Vagina (tissue), 2 donors: ENCODE measurements around the gene FBXO4.

Experiments
- CTCF ChIP-seq, 3 experiments: fragments of 450-650 bp in 2 of 3; fragments of 200-600 bp in 1 of 3; sonication (generic) in 1 of 3; IDR thresholded peaks; one replicate each; pipeline ENCODE4 v1.5.1; 2017 to 2019; ENCODE audit warnings: antibody characterized with exemption in 3 of 3, mild to moderate bottlenecking in 2 of 3, moderate library complexity in 2 of 3
- POLR2A ChIP-seq, 2 donors: fragments of 450-650 bp; IDR thresholded peaks; one replicate each; pipeline ENCODE4 v1.6.1; 2017; ENCODE audit warnings: antibody characterized with exemption in 2 of 2, mild to moderate bottlenecking in 2 of 2, moderate library complexity in 2 of 2
- POLR2AphosphoS5 ChIP-seq, 2 donors: sonication (generic); formaldehyde crosslinking; IDR thresholded peaks; one replicate each; pipeline ENCODE4 v1.9.0; 2017; ENCODE audit warnings: antibody characterized with exemption in 2 of 2, mild to moderate bottlenecking in 2 of 2, low read depth in 1 of 2; ENCODE audit not compliant: insufficient read depth in 1 of 2

GRCh38 chr5:41878173-41878572, 46.9 kb upstream of the FBXO4 start:
- TF ChIP-seq CTCF (IDR thresholded peaks at IDR 0.05) (no peak), POLR2AphosphoS5 (IDR thresholded peaks at IDR 0.05; ENCODE audit: insufficient read depth in 1 of 2, low read depth in 1 of 2) (no peak), POLR2A (IDR thresholded peaks at IDR 0.05) (no peak)
